ENCODE measurements around the gene TSPO.

DNA sequence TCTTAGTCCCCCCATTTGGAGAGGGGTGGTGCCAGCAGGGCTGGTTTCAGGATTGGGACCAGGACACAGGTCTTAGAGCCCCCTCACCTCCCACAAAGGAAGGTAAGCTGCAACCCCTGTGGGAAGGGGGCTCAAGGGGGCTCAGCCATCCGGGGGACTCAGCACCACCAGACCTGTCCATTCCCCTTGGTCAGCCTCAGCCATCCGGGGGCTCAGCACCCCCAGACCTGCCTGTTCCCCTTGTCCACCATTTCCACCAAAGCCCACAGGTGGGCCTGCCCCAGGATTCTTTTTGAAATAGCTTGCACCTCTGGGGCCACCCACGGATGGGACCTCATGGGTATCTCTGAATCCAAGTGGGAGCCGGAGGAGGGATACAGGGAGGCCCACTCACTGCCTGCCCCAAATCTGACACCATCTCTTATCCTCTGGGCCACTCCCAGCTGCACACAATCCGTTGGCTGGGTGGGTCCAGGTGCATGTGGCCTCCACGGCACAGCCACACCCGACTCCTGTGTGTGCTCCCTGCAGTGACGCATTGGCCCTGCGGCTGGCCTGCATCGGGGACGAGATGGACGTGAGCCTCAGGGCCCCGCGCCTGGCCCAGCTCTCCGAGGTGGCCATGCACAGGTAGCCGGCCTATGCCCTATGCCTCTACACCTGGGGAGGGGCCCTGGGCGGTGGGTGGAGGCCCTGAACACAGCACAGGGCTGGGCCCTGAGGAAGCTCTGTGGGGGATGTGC lies 24.0 kb upstream of the TSPO start:
- TF ChIP-seq CTCF (IDR thresholded peaks at IDR 0.05) (no peak), ZFX (IDR thresholded peaks at IDR 0.05; ENCODE audit: borderline replicate concordance) (no peak)

All from 22Rv1 (cell line).